Neural progenitor cell (in vitro differentiated cells): ENCODE data around the gene PGLYRP3. TPM values are rescaled to one million over a fixed set of nuclear protein-coding genes. Genes with fewer than 3 reads are reported as not detected.

ENCODE experiments used
- DNase-seq: peaks from one replicate; pipeline ENCODE4 v3.0.0-alpha.2; 2016; ENCODE audit warnings: low spot score
- H2AFZ ChIP-seq: fragments of 200-600 bp; sonication (generic); replicated peaks from 2 replicates; pipeline ENCODE4 v1.6.1; 2016; ENCODE audit warnings: antibody characterized with exemption
- H3F3A ChIP-seq: fragments of 200-600 bp; sonication (generic); 2 replicates; pipeline ENCODE4 v1.6.1; 2016; ENCODE audit warnings: antibody characterized with exemption, low read depth
- H3K27ac ChIP-seq: fragments of 200-600 bp; sonication (generic); 2 replicates; pipeline ENCODE4 v1.5.1; 2016; ENCODE audit warnings: mild to moderate bottlenecking
- H3K27me3 ChIP-seq: fragments of 200-600 bp; sonication (generic); 2 replicates; pipeline ENCODE4 v1.6.1; 2016; ENCODE audit warnings: mild to moderate bottlenecking, moderate library complexity
- H3K36me3 ChIP-seq: fragments of 200-600 bp; sonication (generic); 2 replicates; pipeline ENCODE4 v1.5.1; 2016
- H3K4me1 ChIP-seq: fragments of 200-600 bp; sonication (generic); 2 replicates; pipeline ENCODE4 v1.6.1; 2016; ENCODE audit warnings: mixed run types
- H3K4me2 ChIP-seq: fragments of 200-600 bp; sonication (generic); 2 replicates; pipeline ENCODE4 v1.6.1; 2016
- H3K4me3 ChIP-seq: fragments of 200-600 bp; sonication (generic); 2 replicates; pipeline ENCODE4 v1.5.1; 2016
- H3K79me2 ChIP-seq: fragments of 200-600 bp; sonication (generic); 2 replicates; pipeline ENCODE4 v1.6.1; 2016; ENCODE audit warnings: low read depth
- H3K9ac ChIP-seq: fragments of 200-600 bp; sonication (generic); 2 replicates; pipeline ENCODE4 v1.6.1; 2016
- H3K9me3 ChIP-seq: fragments of 200-600 bp; sonication (generic); 2 replicates; pipeline ENCODE4 v1.5.1; 2016; ENCODE audit warnings: low read depth
- H4K20me1 ChIP-seq: fragments of 200-600 bp; sonication (generic); 2 replicates; pipeline ENCODE4 v1.6.1; 2016; ENCODE audit warnings: low read depth
- H3K27ac Mint-ChIP-seq: 3 replicates; pipeline ENCODE4 v1.8.0; 2021; ENCODE audit warnings: mixed read lengths
- H3K27me3 Mint-ChIP-seq: 2 replicates; pipeline ENCODE4 v1.8.0; 2022; ENCODE audit warnings: low read depth, mild to moderate bottlenecking, inconsistent platforms, moderate library complexity, mixed read lengths; ENCODE audit not compliant: insufficient read depth
- H3K36me3 Mint-ChIP-seq: 3 replicates; pipeline ENCODE4 v1.8.0; 2021; ENCODE audit warnings: mixed read lengths
- H3K4me1 Mint-ChIP-seq: 3 replicates; pipeline ENCODE4 v1.8.0; 2021; ENCODE audit warnings: mixed read lengths
- H3K4me3 Mint-ChIP-seq: 3 replicates; pipeline ENCODE4 v1.8.0; 2021; ENCODE audit warnings: mild to moderate bottlenecking, moderate library complexity, mixed read lengths
- H3K9me3 Mint-ChIP-seq: 3 replicates; pipeline ENCODE4 v1.8.0; 2020; ENCODE audit warnings: mixed read lengths
- CTCF ChIP-seq: fragments of 200-600 bp; sonication (generic); IDR thresholded peaks from 2 replicates; pipeline ENCODE4 v1.5.1; 2017; ENCODE audit warnings: antibody characterized with exemption, mild to moderate bottlenecking
- EZH2 ChIP-seq: fragments of 200-600 bp; sonication (generic); IDR thresholded peaks from 2 replicates; pipeline ENCODE4 v1.6.1; 2017; ENCODE audit warnings: antibody characterized with exemption, mild to moderate bottlenecking, moderate library complexity
- EZH2phosphoT487 ChIP-seq: fragments of 200-600 bp; sonication (generic); IDR thresholded peaks from 2 replicates; pipeline ENCODE4 v1.6.1; 2017; ENCODE audit warnings: antibody characterized with exemption
- total RNA-seq: library from RNA; depleted of rRNA; stranded (reverse); fragments of >200 nt; gene quantifications from 2 replicates; pipeline ENCODE4 v1.2.3, GENCODE V29; 2015; ENCODE audit warnings: low replicate concordance

The PGLYRP3 gene
- total RNA-seq, 1 donor from 2014 or later = not detected

- Histone ChIP-seq H3K27me3 (no peaks in the 10 kb centered on the region), H3K4me1 (no peaks in the 10 kb centered on the region), H3K79me2 (no peaks in the 10 kb centered on the region), H3K36me3 (no peaks in the 10 kb centered on the region), H4K20me1 (no peaks in the 10 kb centered on the region), H3K27ac (no peak overlapping the region), H3K4me2 (no peak overlapping the region), H3K9me3 (peaks cover 5% of the 10 kb centered on the region), H2AFZ (no peak overlapping the region), H3K4me3 (no peak overlapping the region), H3F3A (no peaks in the 10 kb centered on the region), H3K9ac (no peak overlapping the region)
- Mint-ChIP-seq H3K36me3 (no peaks in the 10 kb centered on the region), H3K9me3 (peaks cover 12% of the 10 kb centered on the region), H3K4me3 (peak overlapping the region; percentile 82), H3K27ac (no peak overlapping the region), H3K27me3 (peaks cover 43% of the 10 kb centered on the region), H3K4me1 (peaks cover 8% of the 10 kb centered on the region)
- TF ChIP-seq EZH2phosphoT487 (no peak), CTCF (no peak), EZH2 (no peak)
- no peak for DNase-seq
Measured at GRCh38 chr1:153262070-153262366, 50.7 kb downstream of the PGLYRP3 start.

- no peak for DNase-seq
- Mint-ChIP-seq H3K9me3 (peaks cover 12% of the 10 kb centered on the region), H3K4me1 (peaks cover 8% of the 10 kb centered on the region), H3K27me3 (peaks cover 40% of the 10 kb centered on the region), H3K27ac (no peak overlapping the region), H3K4me3 (peak overlapping the region; percentile 82), H3K36me3 (no peaks in the 10 kb centered on the region)
- Histone ChIP-seq H3K27ac (no peak overlapping the region), H3K4me3 (no peak overlapping the region), H3K4me2 (no peak overlapping the region), H3K36me3 (no peaks in the 10 kb centered on the region), H3K4me1 (no peaks in the 10 kb centered on the region), H4K20me1 (no peaks in the 10 kb centered on the region), H3K79me2 (no peaks in the 10 kb centered on the region), H3F3A (no peaks in the 10 kb centered on the region), H3K9me3 (peaks cover 5% of the 10 kb centered on the region), H3K27me3 (no peaks in the 10 kb centered on the region), H3K9ac (no peak overlapping the region), H2AFZ (no peak overlapping the region)
- TF ChIP-seq EZH2phosphoT487 (no peak), CTCF (no peak), EZH2 (no peak)
Measured at GRCh38 chr1:153261281-153262069, 51.3 kb downstream of the PGLYRP3 start.

- Histone ChIP-seq H3K9ac (no peak overlapping the region), H3K9me3 (peaks cover 5% of the 10 kb centered on the region), H3K4me3 (no peak overlapping the region), H4K20me1 (no peaks in the 10 kb centered on the region), H3F3A (no peaks in the 10 kb centered on the region), H3K36me3 (no peaks in the 10 kb centered on the region), H2AFZ (no peak overlapping the region), H3K79me2 (no peaks in the 10 kb centered on the region), H3K4me1 (no peaks in the 10 kb centered on the region), H3K27me3 (no peaks in the 10 kb centered on the region), H3K4me2 (no peak overlapping the region), H3K27ac (no peak overlapping the region)
- Mint-ChIP-seq H3K36me3 (no peaks in the 10 kb centered on the region), H3K27me3 (peaks cover 45% of the 10 kb centered on the region), H3K4me3 (peak overlapping the region; percentile 77), H3K4me1 (peaks cover 8% of the 10 kb centered on the region), H3K9me3 (peaks cover 12% of the 10 kb centered on the region), H3K27ac (no peak overlapping the region)
- no peak for TF ChIP-seq CTCF
- no peak for TF ChIP-seq EZH2phosphoT487
- TF ChIP-seq EZH2 = no peak
- DNase-seq = no peak
Measured at GRCh38 chr1:153260585-153261280, 52.0 kb downstream of the PGLYRP3 start.
